HL-60 (cell line): Measurements from ENCODE around the gene RCAN3.

Experiments used
- GABPA ChIP-seq: IDR thresholded peaks from 2 replicates; pipeline ENCODE4 v1.6.1; 2012; ENCODE audit warnings: low read depth
- POLR2AphosphoS5 ChIP-seq: IDR thresholded peaks from 2 replicates; pipeline ENCODE4 v1.6.1; 2012; ENCODE audit warnings: low read depth
- REST ChIP-seq: IDR thresholded peaks from 2 replicates; pipeline ENCODE4 v1.6.1; 2012; ENCODE audit warnings: low read depth; ENCODE audit not compliant: insufficient replicate concordance
- SPI1 ChIP-seq: IDR thresholded peaks from 2 replicates; pipeline ENCODE4 v1.6.1; 2012; ENCODE audit warnings: low read depth, mild to moderate bottlenecking, borderline replicate concordance
- TF ChIP-seq, protein P1 (sequence below): IDR thresholded peaks from one replicate; pipeline ENCODE4 v1.5.1; 2011; ENCODE audit warnings: low read length, control low read depth, inconsistent platforms; ENCODE audit not compliant: insufficient read depth

DNA sequence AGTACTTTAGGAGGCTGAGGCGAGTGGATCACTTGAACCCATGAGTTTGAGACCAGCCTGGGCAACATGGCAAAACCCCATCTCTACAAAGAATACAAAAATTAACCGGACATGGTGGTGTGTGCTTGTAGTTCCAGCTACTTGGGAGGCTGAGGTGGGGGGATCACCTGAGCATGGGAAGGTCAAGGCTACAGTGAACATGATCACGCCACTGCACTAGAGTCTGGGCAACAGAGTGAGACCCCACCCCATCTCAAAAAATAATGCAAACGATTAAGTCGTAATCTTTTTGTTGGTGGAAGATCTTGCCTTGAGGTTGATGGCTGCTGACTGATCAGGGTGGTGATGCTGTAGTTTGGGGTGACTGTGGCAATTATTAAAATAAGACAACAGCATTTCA lies 6.3 kb downstream of the RCAN3 start:
- TF ChIP-seq, protein P1, sequence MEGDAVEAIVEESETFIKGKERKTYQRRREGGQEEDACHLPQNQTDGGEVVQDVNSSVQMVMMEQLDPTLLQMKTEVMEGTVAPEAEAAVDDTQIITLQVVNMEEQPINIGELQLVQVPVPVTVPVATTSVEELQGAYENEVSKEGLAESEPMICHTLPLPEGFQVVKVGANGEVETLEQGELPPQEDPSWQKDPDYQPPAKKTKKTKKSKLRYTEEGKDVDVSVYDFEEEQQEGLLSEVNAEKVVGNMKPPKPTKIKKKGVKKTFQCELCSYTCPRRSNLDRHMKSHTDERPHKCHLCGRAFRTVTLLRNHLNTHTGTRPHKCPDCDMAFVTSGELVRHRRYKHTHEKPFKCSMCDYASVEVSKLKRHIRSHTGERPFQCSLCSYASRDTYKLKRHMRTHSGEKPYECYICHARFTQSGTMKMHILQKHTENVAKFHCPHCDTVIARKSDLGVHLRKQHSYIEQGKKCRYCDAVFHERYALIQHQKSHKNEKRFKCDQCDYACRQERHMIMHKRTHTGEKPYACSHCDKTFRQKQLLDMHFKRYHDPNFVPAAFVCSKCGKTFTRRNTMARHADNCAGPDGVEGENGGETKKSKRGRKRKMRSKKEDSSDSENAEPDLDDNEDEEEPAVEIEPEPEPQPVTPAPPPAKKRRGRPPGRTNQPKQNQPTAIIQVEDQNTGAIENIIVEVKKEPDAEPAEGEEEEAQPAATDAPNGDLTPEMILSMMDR, result no peak
- no peak for TF ChIP-seq POLR2AphosphoS5
- TF ChIP-seq REST, result no peak
- no peak for TF ChIP-seq GABPA
- no peak for TF ChIP-seq SPI1
